Measurements from ENCODE around the gene TSHB.

- TF ChIP-seq, protein P1, sequence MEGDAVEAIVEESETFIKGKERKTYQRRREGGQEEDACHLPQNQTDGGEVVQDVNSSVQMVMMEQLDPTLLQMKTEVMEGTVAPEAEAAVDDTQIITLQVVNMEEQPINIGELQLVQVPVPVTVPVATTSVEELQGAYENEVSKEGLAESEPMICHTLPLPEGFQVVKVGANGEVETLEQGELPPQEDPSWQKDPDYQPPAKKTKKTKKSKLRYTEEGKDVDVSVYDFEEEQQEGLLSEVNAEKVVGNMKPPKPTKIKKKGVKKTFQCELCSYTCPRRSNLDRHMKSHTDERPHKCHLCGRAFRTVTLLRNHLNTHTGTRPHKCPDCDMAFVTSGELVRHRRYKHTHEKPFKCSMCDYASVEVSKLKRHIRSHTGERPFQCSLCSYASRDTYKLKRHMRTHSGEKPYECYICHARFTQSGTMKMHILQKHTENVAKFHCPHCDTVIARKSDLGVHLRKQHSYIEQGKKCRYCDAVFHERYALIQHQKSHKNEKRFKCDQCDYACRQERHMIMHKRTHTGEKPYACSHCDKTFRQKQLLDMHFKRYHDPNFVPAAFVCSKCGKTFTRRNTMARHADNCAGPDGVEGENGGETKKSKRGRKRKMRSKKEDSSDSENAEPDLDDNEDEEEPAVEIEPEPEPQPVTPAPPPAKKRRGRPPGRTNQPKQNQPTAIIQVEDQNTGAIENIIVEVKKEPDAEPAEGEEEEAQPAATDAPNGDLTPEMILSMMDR (conservative IDR thresholded peaks at IDR 0.05; ENCODE audit: low read length), result no peak
- no peak for TF ChIP-seq EZH2phosphoT487 (IDR thresholded peaks at IDR 0.05; ENCODE audit: borderline replicate concordance, low read depth, low read length)
Measured at GRCh38 chr1:114988095-114988494, 41.5 kb upstream of the TSHB start.

All from OCI-LY7 (cell line).